Heart left ventricle (tissue), 16 donors: Measurements from ENCODE around the gene CNTN4. TPM values are rescaled to one million over a fixed set of nuclear protein-coding genes. Genes with fewer than 3 reads are reported as not detected.

Experiments used
- ATAC-seq, 4 donors: fragments of 200-7000 bp; cut with Tn5 transposase; one replicate each; pipeline ENCODE4 v1.9.1; 2020 to 2022; ENCODE audit warnings: moderate library complexity in 4 of 4, mild to moderate bottlenecking in 3 of 4, moderate number of reproducible peaks in 1 of 4
- DNase-seq, 5 donors: peaks; one replicate each; pipeline ENCODE4 v3.0.0-alpha.2; 2020
- H3K27ac ChIP-seq, 12 donors: fragments of 200-600 bp; sonication (generic) in 4 of 12; one replicate each; pipeline versions ENCODE4 v1.5.0 to v1.8.0; 2016 to 2022; ENCODE audit warnings: mild to moderate bottlenecking in 2 of 12
- H3K27me3 ChIP-seq, 9 donors: fragments of 200-600 bp; sonication (generic) in 2 of 9; one replicate each; pipeline versions ENCODE4 v1.5.1 to v1.8.0; 2016 to 2022; ENCODE audit warnings: mild to moderate bottlenecking in 3 of 9
- H3K36me3 ChIP-seq, 9 donors: fragments of 200-600 bp; sonication (generic) in 2 of 9; one replicate each; pipeline versions ENCODE4 v1.5.0 to v1.8.0; 2018 to 2022; ENCODE audit warnings: mild to moderate bottlenecking in 2 of 9
- H3K4me1 ChIP-seq, 12 donors: fragments of 200-600 bp; sonication (generic) in 4 of 12; one replicate each; pipeline versions ENCODE4 v1.5.0 to v1.8.0; 2016 to 2022; ENCODE audit warnings: mild to moderate bottlenecking in 3 of 12
- H3K4me3 ChIP-seq, 12 donors: fragments of 200-600 bp; sonication (generic) in 4 of 12; one replicate each; pipeline versions ENCODE4 v1.5.0 to v1.8.0; 2017 to 2022; ENCODE audit warnings: mild to moderate bottlenecking in 9 of 12, moderate library complexity in 4 of 12
- H3K9me3 ChIP-seq, 12 donors: fragments of 200-600 bp; sonication (generic) in 4 of 12; one replicate each; pipeline versions ENCODE4 v1.5.0 to v1.8.0; 2016 to 2022; ENCODE audit warnings: mild to moderate bottlenecking in 1 of 12
- CTCF ChIP-seq, 12 donors: fragments of 200-600 bp; sonication (generic) in 4 of 12; IDR thresholded peaks; one replicate each; pipeline versions ENCODE4 v1.5.0 to v1.8.0; 2018 to 2022; ENCODE audit warnings: antibody characterized with exemption in 12 of 12, mild to moderate bottlenecking in 5 of 12
- POLR2A ChIP-seq, 2 donors: fragments of 450-650 bp; IDR thresholded peaks; one replicate each; pipeline ENCODE4 v1.6.1; 2017; ENCODE audit warnings: antibody characterized with exemption in 2 of 2, mild to moderate bottlenecking in 2 of 2, moderate library complexity in 2 of 2
- WGBS, 4 donors: extraction: QIAGEN DNeasy Blood & Tissue Kit in 2 of 4; methylation state at CpG; one replicate each; pipeline versions ENCODE4 v1.1.5 to v1.1.7; 2013 to 2018; 5-methylcytosine and 5-hydroxymethylcytosine counted together
- intact Hi-C, 10 donors: fragments of 100-400 bp; cut with DNase I; formaldehyde crosslinking; loops; one replicate each; pipeline versions ENCODE4 v1.11.1 to v1.14.2; 2022
- polyA plus RNA-seq, 2 donors: library from polyadenylated mRNA; stranded (reverse); fragments of 200-250 nt; gene quantifications; one replicate each; pipeline ENCODE4 v1.2.3, GENCODE V29; 2013
- total RNA-seq, 9 donors: library from RNA; depleted of rRNA in 2 of 9; stranded (reverse); fragments of >200 nt in 2 of 9; fragmentation: NEBNext Ultra II Directional in 3 of 9; extraction: Animal tissue kit (Norgen Biotek cat#: 25700) in 3 of 9; gene quantifications; one replicate each; pipeline versions ENCODE4 v1.1.0 to v1.2.4, GENCODE V29; 2016 to 2023
- donor health status: ischemic (EF 13 %, LVEDD 7.1; RV severe dilation, severe dysfunction).
- donor health status: healthy with polysubstance abuse.
- donor health status: DM: no; HTN: yes; CAD: no.
- donor health status: DM: no; HTN: no; CAD: no.
- donor health status: ischemic (EF 25% LVEDD 6.9; RV normal size, moderate dysfunction).
- donor health status: ischemic (EF 25% LVEDD 5.7; RV mildly dilated, moderate dysfunction).
- donor health status: healthy.
- donor health status: DM: yes; HTN: yes; CAD: no.
- donor health status: ischemic (EF 35%, LVEDD 5.7; RV mildly dilated, moderate dysfunction).
- donor health status: nonischemic (EF 11% LVEDD 7.7; RV severe dilation, severe dysfunction).
- donor health status: DM: yes; HTN: yes; CAD: no.
- donor health status: PGD.
- donor health status: ischemic (EF 29% LVEDD 5.4; RV normal size, mild dysfunction).
- donor health status: nonischemic (EF 23%, LVEDD 6.1; RV moderate dilation, normal function).

Gene CNTN4
- total and polyA plus RNA-seq, 11 donors: 0.30 to 6.7 (median 1.2) TPM

- H3K27ac ChIP-seq: no peak overlapping the region
- no peaks in the 10 kb centered on the region for H3K36me3 ChIP-seq
- intact Hi-C loops: no loop called here
- H3K27me3 ChIP-seq: no peaks in the 10 kb centered on the region
- H3K9me3 ChIP-seq: no peaks in the 10 kb centered on the region
- ATAC-seq: no peak
- no peak overlapping the region for H3K4me3 ChIP-seq
- no peak for TF ChIP-seq CTCF (IDR thresholded peaks at IDR 0.05)
- DNase-seq: no peak
- H3K4me1 ChIP-seq: no peaks in the 10 kb centered on the region
These were observed 34.5 kb downstream of the CNTN4 start for GRCh38 chr3:2133146-2133545.

GRCh38 chr3:2137651-2138050 is 39.0 kb downstream of the CNTN4 start:
- H3K36me3 ChIP-seq: no peaks in the 10 kb centered on the region
- DNase-seq: no peak
- no peaks in the 10 kb centered on the region for H3K4me1 ChIP-seq
- intact Hi-C loops: no loop called here
- no peaks in the 10 kb centered on the region for H3K27me3 ChIP-seq
- WGBS, 4 donors: 71 to 75% (median 71%) methylated on average over 5 of the region's 5 CpGs
- no peak overlapping the region for H3K27ac ChIP-seq
- no peak overlapping the region for H3K4me3 ChIP-seq
- H3K9me3 ChIP-seq: no peaks in the 10 kb centered on the region
- TF ChIP-seq POLR2A (IDR thresholded peaks at IDR 0.05) (no peak), CTCF (IDR thresholded peaks at IDR 0.05) (no peak)
- no peak for ATAC-seq

- Histone ChIP-seq H3K27me3 (no peaks in the 10 kb centered on the region), H3K9me3 (no peaks in the 10 kb centered on the region), H3K36me3 (no peaks in the 10 kb centered on the region), H3K27ac (no peak overlapping the region), H3K4me3 (no peak overlapping the region), H3K4me1 (no peaks in the 10 kb centered on the region)
- TF ChIP-seq POLR2A (IDR thresholded peaks at IDR 0.05): no peak
- TF ChIP-seq CTCF (IDR thresholded peaks at IDR 0.05): no peak
- no peak for ATAC-seq
- DNase-seq: no peak
- 76 to 85% (median 81%) methylated on average over 1 of the region's 1 CpG for WGBS, 4 donors
- intact Hi-C loops: no loop called here
These were observed 42.8 kb downstream of the CNTN4 start for GRCh38 chr3:2141482-2141881.

GRCh38 chr3:2148561-2149340 is 50.1 kb downstream of the CNTN4 start:
- TF ChIP-seq POLR2A (IDR thresholded peaks at IDR 0.05) (no peak), CTCF (IDR thresholded peaks at IDR 0.05) (no peak)
- whole genome bisulfite sequencing, 4 donors: 81 to 88% (median 87%) methylated on average over 10 of the region's 10 CpGs
- Histone ChIP-seq H3K4me3 (no peak overlapping the region), H3K4me1 (no peaks in the 10 kb centered on the region), H3K27me3 (no peaks in the 10 kb centered on the region), H3K27ac (no peak overlapping the region), H3K36me3 (no peaks in the 10 kb centered on the region), H3K9me3 (no peaks in the 10 kb centered on the region)
- ATAC-seq (no peak), DNase-seq (no peak)
- intact Hi-C loops: no loop called here
